Activated CD8-positive, alpha-beta memory T cell treated with anti-CD3 and anti-CD28 coated beads for 24 hours (primary cell): Measurements from ENCODE around the gene CD79B.
A peak's percentile ranks its signal among the peaks of the same experiment; 100 is the strongest.

Experiments used
- DNase-seq: peaks from one replicate; pipeline ENCODE4 v3.0.0-alpha.2; 2020

The CD79B gene

DNA sequence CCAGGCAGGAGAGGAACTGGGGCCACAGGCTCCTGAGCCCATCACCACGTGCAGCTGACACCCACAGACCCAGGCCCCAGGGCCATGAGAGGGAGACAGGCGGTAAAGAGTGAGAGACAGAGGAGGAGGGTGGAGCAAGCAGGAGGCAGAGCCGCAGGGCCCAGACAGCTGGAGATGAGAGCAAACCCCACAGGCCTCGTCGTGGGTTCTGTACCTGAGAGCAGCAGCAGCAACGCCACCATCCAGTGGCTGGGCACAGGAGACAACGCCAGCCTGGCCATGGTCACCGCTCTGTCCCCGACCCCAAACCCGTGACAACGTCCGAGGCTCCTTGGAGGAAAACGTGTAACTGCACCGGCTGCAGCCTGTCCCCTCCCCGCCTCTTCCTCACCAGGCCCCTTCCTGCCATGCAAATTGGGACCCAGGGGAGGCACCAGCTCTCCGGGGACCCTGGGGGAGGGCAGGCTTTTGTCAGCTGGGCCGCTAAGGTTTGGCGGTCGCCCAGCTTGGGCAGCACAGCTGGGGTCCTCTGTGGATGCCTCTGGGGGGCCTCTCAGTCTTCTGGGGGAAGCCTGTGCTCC, at the start of gene CD79B:
Gene CD79B (minus strand): TSS at position 351 of the 581 bp plus-strand sequence. CDS start 70 bp downstream, at position 281.
- peak; percentile 78 for DNase-seq

- no peak for DNase-seq
Measured at GRCh38 chr17:63978272-63979200, 46.4 kb upstream of the CD79B start.

DNA sequence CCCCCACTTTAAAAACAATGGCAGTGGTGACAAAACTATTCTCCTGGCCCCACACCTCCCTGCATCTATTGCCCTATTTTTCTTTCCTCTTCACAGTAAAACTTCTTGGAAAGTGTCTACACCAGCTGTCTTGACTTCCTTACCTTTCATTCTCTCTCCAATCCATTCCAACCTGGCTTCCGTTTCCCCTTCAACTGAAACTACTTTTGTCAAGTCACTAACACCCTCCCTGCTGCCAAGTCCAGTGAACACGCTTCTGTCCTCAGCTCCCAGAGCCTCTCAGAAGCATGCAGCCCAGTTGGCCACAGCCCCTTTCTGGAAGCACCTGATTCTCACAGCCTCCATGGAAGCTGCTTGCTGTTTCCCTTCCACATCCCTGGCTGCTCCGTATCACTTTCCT, 44.6 kb upstream of the CD79B start:
- DNase-seq: no peak

DNA sequence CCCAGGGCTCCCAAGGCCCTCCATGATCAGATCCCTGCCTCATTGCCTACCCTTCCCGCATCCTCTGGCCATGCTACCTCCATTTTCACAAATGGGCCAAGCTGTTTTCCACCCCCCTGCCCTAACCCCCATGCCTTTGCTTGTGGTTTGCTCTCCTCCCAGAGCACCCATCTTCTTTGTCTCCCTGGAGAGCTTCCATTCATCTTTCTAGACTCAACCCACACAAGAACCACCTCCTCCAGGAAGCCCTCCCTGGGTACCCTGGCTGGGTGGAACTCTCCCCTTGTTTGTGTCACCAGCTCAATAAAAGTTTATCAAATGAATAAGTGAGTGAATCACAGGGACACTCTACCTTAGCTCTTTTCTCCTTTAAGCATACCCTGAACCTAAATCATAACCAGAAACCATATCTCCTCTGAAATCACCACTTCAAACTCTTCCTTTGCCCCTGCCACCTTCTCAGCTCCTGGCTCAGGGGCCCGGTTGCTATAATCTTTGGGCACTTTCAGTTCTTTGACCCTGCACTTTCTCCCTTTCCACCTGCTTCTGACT, 43.5 kb upstream of the CD79B start:
- DNase-seq: no peak

DNA sequence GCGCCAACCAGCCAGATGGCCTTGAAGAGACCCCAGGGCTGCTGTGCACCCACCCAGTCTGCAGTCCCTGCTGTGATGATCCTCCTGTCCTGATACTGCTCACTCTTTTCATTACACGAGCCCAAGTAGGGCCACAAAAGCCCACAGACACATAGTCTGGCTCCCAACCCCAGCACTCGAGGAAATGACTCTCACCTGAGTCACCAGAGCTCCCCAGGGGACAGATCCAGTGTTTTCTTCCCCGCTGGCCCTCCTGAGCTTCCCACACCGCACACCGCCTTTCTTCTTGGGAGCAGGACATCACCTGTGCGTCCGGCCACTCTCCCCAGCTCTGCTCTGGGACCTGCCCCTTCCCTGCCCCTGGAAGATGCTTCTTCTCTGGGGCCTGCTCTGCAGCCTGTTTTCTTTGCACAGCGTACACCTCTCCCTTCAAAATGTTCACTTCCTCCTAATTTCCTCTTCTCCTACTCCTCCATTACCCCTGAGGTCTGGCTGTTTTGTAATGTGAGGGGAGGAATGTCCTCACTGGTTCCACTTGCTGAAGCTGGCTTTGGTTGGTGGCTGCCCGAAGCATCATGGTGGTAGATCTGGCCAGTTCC, 42.6 kb upstream of the CD79B start:
- DNase-seq: no peak

GRCh38 chr17:63973930-63974593, 41.9 kb upstream of the CD79B start:
- DNase-seq: no peak

- DNase-seq: no peak
Measured at GRCh38 chr17:63973247-63973646, 41.1 kb upstream of the CD79B start.

DNA sequence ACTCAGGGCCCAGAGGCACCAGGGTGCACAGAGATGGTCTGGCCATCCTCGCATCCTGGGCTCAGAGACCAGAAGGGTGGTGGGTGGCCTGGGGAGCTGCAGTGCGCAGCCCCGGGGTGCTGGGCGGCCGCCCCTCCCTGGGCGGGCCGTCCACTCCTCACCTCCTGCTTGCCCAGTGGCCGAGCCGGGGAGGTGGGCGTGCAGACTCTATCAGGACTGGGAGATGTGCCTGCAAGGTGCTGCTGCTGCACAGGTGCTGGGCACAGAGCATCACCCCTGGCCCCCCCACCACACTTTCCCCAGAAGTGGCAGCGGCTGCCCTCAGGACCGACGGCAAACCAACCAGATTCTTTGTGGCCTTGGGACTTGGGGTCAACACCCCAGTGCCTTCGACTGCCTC, 40.7 kb upstream of the CD79B start, which contains the start of gene SCN4A:
Gene SCN4A (minus strand): TSS at position 123 of the 400 bp plus-strand sequence. CDS start 77 bp downstream, at position 46.
- no peak for DNase-seq

- no peak for DNase-seq
Measured at GRCh38 chr17:63969278-63969677, 37.1 kb upstream of the CD79B start.

- no peak for DNase-seq
Measured at GRCh38 chr17:63967953-63968352, 35.8 kb upstream of the CD79B start.

- no peak for DNase-seq
Measured at GRCh38 chr17:63966646-63967264, 34.6 kb upstream of the CD79B start.

DNA sequence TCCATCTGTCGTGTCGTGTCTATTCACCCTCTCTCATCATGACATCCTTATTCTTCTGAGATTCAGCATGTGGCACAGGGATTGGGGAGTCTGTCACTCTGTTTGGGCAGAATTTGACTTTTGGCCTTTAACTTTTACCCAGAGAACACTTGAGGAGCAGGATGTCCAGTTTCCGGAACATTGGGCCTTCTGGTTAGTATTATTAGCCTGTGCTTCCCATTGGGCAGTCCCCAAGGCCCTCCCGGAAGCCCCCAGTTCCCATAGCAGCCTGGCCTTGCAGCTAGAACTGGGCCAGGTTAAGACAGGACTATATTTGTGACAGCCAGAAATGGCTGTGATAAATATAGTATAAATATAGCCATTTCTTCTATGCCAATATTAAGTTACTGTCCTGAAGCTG, 31.0 kb upstream of the CD79B start:
- no peak for DNase-seq

GRCh38 chr17:63962298-63962744, 30.2 kb upstream of the CD79B start:
- DNase-seq: no peak

- no peak for DNase-seq
Measured at GRCh38 chr17:63961355-63962212, 29.5 kb upstream of the CD79B start.

GRCh38 chr17:63960430-63960829, 28.3 kb upstream of the CD79B start:
- no peak for DNase-seq

DNA sequence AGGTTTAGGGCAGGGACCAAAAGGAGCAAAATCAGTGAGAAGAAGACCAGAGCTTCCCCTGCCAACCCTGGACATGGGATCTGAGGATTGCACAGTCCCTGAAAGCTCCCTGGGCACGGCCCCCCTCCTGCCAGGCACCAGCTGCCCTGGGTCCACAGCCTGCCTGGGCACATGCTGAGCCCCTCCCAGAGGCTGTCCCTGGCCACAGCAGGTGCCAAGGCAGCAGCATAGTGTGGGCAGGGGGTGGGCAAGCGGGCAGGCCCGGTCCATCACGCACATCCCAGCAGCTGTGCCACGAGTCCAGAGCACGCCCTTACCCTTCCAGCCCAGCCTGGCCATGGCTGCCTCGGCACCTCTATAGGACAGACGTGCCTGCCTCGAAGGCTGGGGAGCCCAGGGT, 27.9 kb upstream of the CD79B start:
- no peak for DNase-seq

GRCh38 chr17:63956296-63956920, 24.3 kb upstream of the CD79B start:
- no peak for DNase-seq

- no peak for DNase-seq
Measured at GRCh38 chr17:63955791-63956190, 23.7 kb upstream of the CD79B start.

GRCh38 chr17:63955232-63955631, 23.1 kb upstream of the CD79B start:
- no peak for DNase-seq

GRCh38 chr17:63954402-63955063, 22.4 kb upstream of the CD79B start:
- no peak for DNase-seq
